Loucy (cell line): ENCODE data around the gene MSI1.

Experiments used
- CTCF ChIP-seq: fragments of 200-600 bp; sonication (generic); conservative IDR thresholded peaks from 2 replicates; pipeline ENCODE4 v1.5.1; 2014; ENCODE audit warnings: mild to moderate bottlenecking, antibody characterized with exemption, low read length
- EZH2phosphoT487 ChIP-seq: fragments of 200-600 bp; IDR thresholded peaks from 2 replicates; pipeline ENCODE4 v1.6.1; 2018; ENCODE audit warnings: antibody characterized with exemption, mild to moderate bottlenecking, moderate library complexity, borderline replicate concordance

GRCh38 chr12:120331390-120331789, 37.6 kb downstream of the MSI1 start:
- no peak for TF ChIP-seq EZH2phosphoT487
- TF ChIP-seq CTCF = no peak
